WTC11 (cell line): ENCODE measurements around the gene HTRA2. TPM values are rescaled to one million over a fixed set of nuclear protein-coding genes. Genes with fewer than 3 reads are reported as not detected.
A peak's percentile ranks its signal among the peaks of the same experiment; 100 is the strongest.

Experiments used
- ATAC-seq: fragments of 200-7000 bp; cut with Tn5 transposase; 2 replicates; pipeline ENCODE4 v1.10.0; 2021; ENCODE audit warnings: mild to moderate bottlenecking, moderate library complexity
- CTCF ChIA-PET: fragments of 300-600 bp; sonication (Branson Sonifier 250); formaldehyde crosslinking; loops from one replicate; lab custom pipeline; 2021; ENCODE audit warnings: antibody characterized with exemption; lab: Charles Lee
- POLR2A ChIA-PET: fragments of 350-600 bp; sonication (Branson Sonifier 250); formaldehyde crosslinking; loops from one replicate; lab custom pipeline; 2021; ENCODE audit warnings: antibody characterized with exemption; lab: Charles Lee
- DNase-seq: peaks from one replicate; pipeline ENCODE4 v3.0.0; 2021; ENCODE audit warnings: low spot score
- H3K27ac Mint-ChIP-seq: 2 replicates; pipeline ENCODE4 v1.8.0; 2021; ENCODE audit warnings: mixed read lengths
- H3K27me3 Mint-ChIP-seq: 2 replicates; pipeline ENCODE4 v1.8.0; 2021; ENCODE audit warnings: low read depth, mild to moderate bottlenecking, moderate library complexity, mixed read lengths
- H3K36me3 Mint-ChIP-seq: 2 replicates; pipeline ENCODE4 v1.8.0; 2021; ENCODE audit warnings: mixed read lengths
- H3K4me1 Mint-ChIP-seq: 2 replicates; pipeline ENCODE4 v1.8.0; 2022; ENCODE audit warnings: mixed read lengths
- H3K4me3 Mint-ChIP-seq: 2 replicates; pipeline ENCODE4 v1.8.0; 2021; ENCODE audit warnings: mild to moderate bottlenecking, moderate library complexity, mixed read lengths
- H3K9me3 Mint-ChIP-seq: 2 replicates; pipeline ENCODE4 v1.8.0; 2021; ENCODE audit warnings: mixed read lengths
- CREB1 ChIP-seq: sonication (generic); formaldehyde crosslinking; IDR thresholded peaks from 2 replicates; pipeline ENCODE4 v1.8.0; 2023; ENCODE audit warnings: mild to moderate bottlenecking, missing genetic modification reagents
- ETV6 ChIP-seq: sonication (generic); formaldehyde crosslinking; IDR thresholded peaks from 2 replicates; pipeline ENCODE4 v1.8.1; 2022; ENCODE audit warnings: mild to moderate bottlenecking, missing genetic modification reagents
- FOXJ3 ChIP-seq: sonication (generic); formaldehyde crosslinking; IDR thresholded peaks from 2 replicates; pipeline ENCODE4 v1.9.0; 2021; ENCODE audit warnings: missing genetic modification reagents, mild to moderate bottlenecking, borderline replicate concordance
- FOXP1 ChIP-seq: sonication (generic); formaldehyde crosslinking; IDR thresholded peaks from 2 replicates; pipeline ENCODE4 v1.8.0; 2022; ENCODE audit warnings: missing genetic modification reagents, mild to moderate bottlenecking, moderate library complexity, borderline replicate concordance
- GRHL2 ChIP-seq: fragments of 250-450 bp; sonication (Bioruptor Pico); IDR thresholded peaks from 2 replicates; pipeline ENCODE4 v1.8.0; 2022; ENCODE audit warnings: mild to moderate bottlenecking, moderate library complexity; ENCODE audit not compliant: insufficient replicate concordance, severe bottlenecking
- MAX ChIP-seq: sonication (generic); formaldehyde crosslinking; IDR thresholded peaks from 2 replicates; pipeline ENCODE4 v1.8.0; 2022; ENCODE audit warnings: mild to moderate bottlenecking, missing genetic modification reagents
- MXD4 ChIP-seq: fragments of 250-450 bp; sonication (Bioruptor Pico); IDR thresholded peaks from 2 replicates; pipeline ENCODE4 v1.8.0; 2021; ENCODE audit warnings: mild to moderate bottlenecking, moderate library complexity, borderline replicate concordance
- RORB ChIP-seq: fragments of 250-450 bp; sonication (Bioruptor Pico); IDR thresholded peaks from 2 replicates; pipeline ENCODE4 v1.9.0; 2021; ENCODE audit warnings: mild to moderate bottlenecking
- SP1 ChIP-seq: sonication (generic); formaldehyde crosslinking; conservative IDR thresholded peaks from 2 replicates; pipeline ENCODE4 v1.8.1; 2022; ENCODE audit warnings: missing genetic modification reagents
- TEAD4 ChIP-seq: sonication (generic); formaldehyde crosslinking; IDR thresholded peaks from 2 replicates; pipeline ENCODE4 v1.8.0; 2022; ENCODE audit warnings: mild to moderate bottlenecking, missing genetic modification reagents
- ZBTB43 ChIP-seq: sonication (generic); formaldehyde crosslinking; IDR thresholded peaks from 2 replicates; pipeline ENCODE4 v1.8.1; 2023; ENCODE audit warnings: mild to moderate bottlenecking, missing genetic modification reagents
- ZNF121 ChIP-seq: sonication (generic); formaldehyde crosslinking; IDR thresholded peaks from 2 replicates; pipeline ENCODE4 v1.8.0; 2023; ENCODE audit warnings: missing genetic modification reagents
- ZNF219 ChIP-seq: sonication (generic); formaldehyde crosslinking; IDR thresholded peaks from 2 replicates; pipeline ENCODE4 v1.8.0; 2023; ENCODE audit warnings: missing genetic modification reagents, mild to moderate bottlenecking, borderline replicate concordance
- ZNF232 ChIP-seq: sonication (generic); formaldehyde crosslinking; IDR thresholded peaks from 2 replicates; pipeline ENCODE4 v1.8.0; 2022; ENCODE audit warnings: mild to moderate bottlenecking, missing genetic modification reagents
- ZNF317 ChIP-seq: sonication (generic); formaldehyde crosslinking; IDR thresholded peaks from 2 replicates; pipeline ENCODE4 v1.8.1; 2023; ENCODE audit warnings: low read depth, mild to moderate bottlenecking, moderate library complexity, missing genetic modification reagents, borderline replicate concordance
- ZNF396 ChIP-seq: fragments of 250-450 bp; sonication (Bioruptor Pico); IDR thresholded peaks from 2 replicates; pipeline ENCODE4 v1.8.0; 2021; ENCODE audit warnings: mild to moderate bottlenecking, moderate library complexity, borderline replicate concordance
- total RNA-seq: library from RNA; stranded (reverse); gene quantifications from 3 replicates; pipeline ENCODE4 v1.2.3, GENCODE V29; 2021
- TF ChIP-seq, protein P1 (sequence below): fragments of 250-450 bp; sonication (Bioruptor Pico); IDR thresholded peaks from 2 replicates; pipeline ENCODE4 v1.9.0; 2021; ENCODE audit warnings: moderate library complexity, mild to moderate bottlenecking, inconsistent platforms, borderline replicate concordance
- TF ChIP-seq, protein P2 (sequence below): sonication (generic); formaldehyde crosslinking; IDR thresholded peaks from 2 replicates; pipeline ENCODE4 v1.8.0; 2023; ENCODE audit warnings: missing genetic modification reagents
- TF ChIP-seq, protein P3 (sequence below): sonication (generic); formaldehyde crosslinking; IDR thresholded peaks from 2 replicates; pipeline ENCODE4 v1.8.1; 2023; ENCODE audit warnings: mild to moderate bottlenecking, missing genetic modification reagents, borderline replicate concordance
- TF ChIP-seq, protein P4 (sequence below): sonication (generic); formaldehyde crosslinking; IDR thresholded peaks from 2 replicates; pipeline ENCODE4 v1.8.0; 2023; ENCODE audit warnings: missing genetic modification reagents, mild to moderate bottlenecking, borderline replicate concordance

The HTRA2 gene
- total RNA-seq, 1 experiment from 2014 or later = 30.0 TPM

GRCh38 chr2:74556159-74556558 lies 26.4 kb downstream of the HTRA2 start:
- Mint-ChIP-seq H3K27me3 (peaks cover 64% of the 10 kb centered on the region), H3K4me1 (peaks cover 27% of the 10 kb centered on the region), H3K4me3 (peak overlapping the region; percentile 84), H3K27ac (no peak overlapping the region), H3K36me3 (no peaks in the 10 kb centered on the region), H3K9me3 (no peaks in the 10 kb centered on the region)
- DNase-seq = no peak
- POLR2A ChIA-PET = no interaction called here
- TF ChIP-seq FOXP1 (CRISPR knock-in tag) (no peak), RORB (CRISPR knock-in tag) (no peak), MXD4 (CRISPR knock-in tag) (no peak), GRHL2 (no peak), ETV6 (CRISPR knock-in tag) (no peak), ZBTB43 (CRISPR knock-in tag) (no peak), ZNF121 (no peak)
- TF ChIP-seq, protein P1, sequence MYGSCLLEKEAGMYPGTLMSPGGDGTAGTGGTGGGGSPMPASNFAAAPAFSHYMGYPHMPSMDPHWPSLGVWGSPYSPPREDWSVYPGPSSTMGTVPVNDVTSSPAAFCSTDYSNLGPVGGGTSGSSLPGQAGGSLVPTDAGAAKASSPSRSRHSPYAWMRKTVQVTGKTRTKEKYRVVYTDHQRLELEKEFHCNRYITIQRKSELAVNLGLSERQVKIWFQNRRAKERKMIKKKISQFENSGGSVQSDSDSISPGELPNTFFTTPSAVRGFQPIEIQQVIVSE = no peak
- TF ChIP-seq, protein P2, sequence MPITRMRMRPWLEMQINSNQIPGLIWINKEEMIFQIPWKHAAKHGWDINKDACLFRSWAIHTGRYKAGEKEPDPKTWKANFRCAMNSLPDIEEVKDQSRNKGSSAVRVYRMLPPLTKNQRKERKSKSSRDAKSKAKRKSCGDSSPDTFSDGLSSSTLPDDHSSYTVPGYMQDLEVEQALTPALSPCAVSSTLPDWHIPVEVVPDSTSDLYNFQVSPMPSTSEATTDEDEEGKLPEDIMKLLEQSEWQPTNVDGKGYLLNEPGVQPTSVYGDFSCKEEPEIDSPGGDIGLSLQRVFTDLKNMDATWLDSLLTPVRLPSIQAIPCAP (CRISPR knock-in tag) = no peak
- TF ChIP-seq, protein P3, sequence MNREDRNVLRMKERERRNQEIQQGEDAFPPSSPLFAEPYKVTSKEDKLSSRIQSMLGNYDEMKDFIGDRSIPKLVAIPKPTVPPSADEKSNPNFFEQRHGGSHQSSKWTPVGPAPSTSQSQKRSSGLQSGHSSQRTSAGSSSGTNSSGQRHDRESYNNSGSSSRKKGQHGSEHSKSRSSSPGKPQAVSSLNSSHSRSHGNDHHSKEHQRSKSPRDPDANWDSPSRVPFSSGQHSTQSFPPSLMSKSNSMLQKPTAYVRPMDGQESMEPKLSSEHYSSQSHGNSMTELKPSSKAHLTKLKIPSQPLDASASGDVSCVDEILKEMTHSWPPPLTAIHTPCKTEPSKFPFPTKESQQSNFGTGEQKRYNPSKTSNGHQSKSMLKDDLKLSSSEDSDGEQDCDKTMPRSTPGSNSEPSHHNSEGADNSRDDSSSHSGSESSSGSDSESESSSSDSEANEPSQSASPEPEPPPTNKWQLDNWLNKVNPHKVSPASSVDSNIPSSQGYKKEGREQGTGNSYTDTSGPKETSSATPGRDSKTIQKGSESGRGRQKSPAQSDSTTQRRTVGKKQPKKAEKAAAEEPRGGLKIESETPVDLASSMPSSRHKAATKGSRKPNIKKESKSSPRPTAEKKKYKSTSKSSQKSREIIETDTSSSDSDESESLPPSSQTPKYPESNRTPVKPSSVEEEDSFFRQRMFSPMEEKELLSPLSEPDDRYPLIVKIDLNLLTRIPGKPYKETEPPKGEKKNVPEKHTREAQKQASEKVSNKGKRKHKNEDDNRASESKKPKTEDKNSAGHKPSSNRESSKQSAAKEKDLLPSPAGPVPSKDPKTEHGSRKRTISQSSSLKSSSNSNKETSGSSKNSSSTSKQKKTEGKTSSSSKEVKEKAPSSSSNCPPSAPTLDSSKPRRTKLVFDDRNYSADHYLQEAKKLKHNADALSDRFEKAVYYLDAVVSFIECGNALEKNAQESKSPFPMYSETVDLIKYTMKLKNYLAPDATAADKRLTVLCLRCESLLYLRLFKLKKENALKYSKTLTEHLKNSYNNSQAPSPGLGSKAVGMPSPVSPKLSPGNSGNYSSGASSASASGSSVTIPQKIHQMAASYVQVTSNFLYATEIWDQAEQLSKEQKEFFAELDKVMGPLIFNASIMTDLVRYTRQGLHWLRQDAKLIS (CRISPR knock-in tag) = no peak
- TF ChIP-seq, protein P4, sequence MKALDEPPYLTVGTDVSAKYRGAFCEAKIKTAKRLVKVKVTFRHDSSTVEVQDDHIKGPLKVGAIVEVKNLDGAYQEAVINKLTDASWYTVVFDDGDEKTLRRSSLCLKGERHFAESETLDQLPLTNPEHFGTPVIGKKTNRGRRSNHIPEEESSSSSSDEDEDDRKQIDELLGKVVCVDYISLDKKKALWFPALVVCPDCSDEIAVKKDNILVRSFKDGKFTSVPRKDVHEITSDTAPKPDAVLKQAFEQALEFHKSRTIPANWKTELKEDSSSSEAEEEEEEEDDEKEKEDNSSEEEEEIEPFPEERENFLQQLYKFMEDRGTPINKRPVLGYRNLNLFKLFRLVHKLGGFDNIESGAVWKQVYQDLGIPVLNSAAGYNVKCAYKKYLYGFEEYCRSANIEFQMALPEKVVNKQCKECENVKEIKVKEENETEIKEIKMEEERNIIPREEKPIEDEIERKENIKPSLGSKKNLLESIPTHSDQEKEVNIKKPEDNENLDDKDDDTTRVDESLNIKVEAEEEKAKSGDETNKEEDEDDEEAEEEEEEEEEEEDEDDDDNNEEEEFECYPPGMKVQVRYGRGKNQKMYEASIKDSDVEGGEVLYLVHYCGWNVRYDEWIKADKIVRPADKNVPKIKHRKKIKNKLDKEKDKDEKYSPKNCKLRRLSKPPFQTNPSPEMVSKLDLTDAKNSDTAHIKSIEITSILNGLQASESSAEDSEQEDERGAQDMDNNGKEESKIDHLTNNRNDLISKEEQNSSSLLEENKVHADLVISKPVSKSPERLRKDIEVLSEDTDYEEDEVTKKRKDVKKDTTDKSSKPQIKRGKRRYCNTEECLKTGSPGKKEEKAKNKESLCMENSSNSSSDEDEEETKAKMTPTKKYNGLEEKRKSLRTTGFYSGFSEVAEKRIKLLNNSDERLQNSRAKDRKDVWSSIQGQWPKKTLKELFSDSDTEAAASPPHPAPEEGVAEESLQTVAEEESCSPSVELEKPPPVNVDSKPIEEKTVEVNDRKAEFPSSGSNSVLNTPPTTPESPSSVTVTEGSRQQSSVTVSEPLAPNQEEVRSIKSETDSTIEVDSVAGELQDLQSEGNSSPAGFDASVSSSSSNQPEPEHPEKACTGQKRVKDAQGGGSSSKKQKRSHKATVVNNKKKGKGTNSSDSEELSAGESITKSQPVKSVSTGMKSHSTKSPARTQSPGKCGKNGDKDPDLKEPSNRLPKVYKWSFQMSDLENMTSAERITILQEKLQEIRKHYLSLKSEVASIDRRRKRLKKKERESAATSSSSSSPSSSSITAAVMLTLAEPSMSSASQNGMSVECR (CRISPR knock-in tag) = no peak
- CTCF ChIA-PET = interaction anchor here (1.2 kb wide), 1 partner anchor 16 kb away, joined by 3 read pairs; no protein-coding TSS in a partner anchor
- no peak for ATAC-seq

DNA sequence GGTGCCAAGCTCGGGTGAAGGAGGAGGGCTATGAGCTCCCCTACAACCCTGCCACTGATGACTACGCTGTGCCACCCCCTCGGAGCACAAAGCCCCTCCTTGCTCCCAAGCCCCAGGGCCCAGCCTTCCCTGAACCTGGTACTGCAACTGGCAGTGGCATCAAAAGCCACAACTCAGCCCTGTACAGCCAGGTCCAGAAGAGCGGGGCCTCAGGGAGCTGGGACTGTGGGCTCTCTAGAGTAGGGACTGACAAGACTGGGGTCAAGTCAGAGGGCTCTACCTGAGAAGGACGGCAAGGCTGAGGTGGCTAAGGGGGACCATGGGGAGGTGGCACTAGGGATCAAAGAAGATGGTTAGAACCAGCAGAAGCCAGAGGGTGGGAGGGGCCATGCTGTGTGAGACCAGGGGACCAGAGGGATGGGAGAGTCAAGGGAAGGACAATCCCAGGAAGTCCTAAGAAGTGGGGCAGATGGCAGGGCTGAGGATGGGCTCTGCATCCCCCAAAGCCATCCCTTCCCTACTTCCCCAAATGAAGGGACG lies 27.2 kb downstream of the HTRA2 start:
- Mint-ChIP-seq H3K27ac (no peak overlapping the region), H3K27me3 (peaks cover 64% of the 10 kb centered on the region), H3K4me3 (no peak overlapping the region), H3K36me3 (no peaks in the 10 kb centered on the region), H3K4me1 (peaks cover 23% of the 10 kb centered on the region), H3K9me3 (no peaks in the 10 kb centered on the region)
- DNase-seq (no peak), ATAC-seq (no peak)
- POLR2A ChIA-PET = no interaction called here
- CTCF ChIA-PET = no interaction called here
- TF ChIP-seq ZNF396 (CRISPR knock-in tag) = no peak
- no peak for TF ChIP-seq ZNF317 (CRISPR knock-in tag)
- TF ChIP-seq CREB1 (CRISPR knock-in tag) = no peak
- no peak for TF ChIP-seq MAX (CRISPR knock-in tag)
- TF ChIP-seq TEAD4 (CRISPR knock-in tag) = no peak
- no peak for TF ChIP-seq FOXJ3
- TF ChIP-seq ZNF219 (CRISPR knock-in tag) = no peak
- TF ChIP-seq ZNF232 (CRISPR knock-in tag) = no peak
- TF ChIP-seq SP1 (CRISPR knock-in tag) = no peak
